Measurements from ENCODE around the gene KNDC1.

DNA sequence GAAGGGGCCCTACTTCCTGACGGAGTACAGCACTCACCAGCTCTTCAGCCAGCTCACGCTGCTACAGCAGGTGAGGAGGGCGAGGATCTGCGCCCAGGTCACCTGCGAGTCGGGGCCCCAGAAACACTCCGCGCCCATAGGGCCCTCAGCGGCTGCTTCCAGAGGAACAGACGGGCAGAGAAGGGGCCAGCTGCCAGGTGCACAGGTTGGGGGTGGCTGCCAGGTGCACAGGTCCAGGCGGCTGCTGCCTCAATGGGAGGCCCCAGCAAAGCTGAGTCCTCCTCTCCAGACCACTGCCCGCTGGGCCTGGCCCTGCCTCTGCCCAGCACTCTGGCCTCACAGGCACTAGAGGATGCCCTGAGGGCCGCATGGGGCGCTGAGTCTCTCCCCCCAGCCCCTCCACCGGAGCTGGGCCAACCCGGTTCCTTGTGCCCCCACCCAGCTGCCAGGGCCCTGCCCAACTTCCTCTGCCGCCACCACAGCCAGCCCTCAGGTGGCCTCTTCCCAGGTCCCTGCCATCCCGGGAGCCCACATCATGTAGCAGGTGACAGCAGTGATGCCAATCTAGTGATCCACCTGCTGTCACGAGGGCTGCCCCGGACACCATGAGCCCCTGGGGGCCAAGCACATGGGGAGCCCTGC is 53.0 kb downstream of the KNDC1 start:
- TF ChIP-seq, protein P1, sequence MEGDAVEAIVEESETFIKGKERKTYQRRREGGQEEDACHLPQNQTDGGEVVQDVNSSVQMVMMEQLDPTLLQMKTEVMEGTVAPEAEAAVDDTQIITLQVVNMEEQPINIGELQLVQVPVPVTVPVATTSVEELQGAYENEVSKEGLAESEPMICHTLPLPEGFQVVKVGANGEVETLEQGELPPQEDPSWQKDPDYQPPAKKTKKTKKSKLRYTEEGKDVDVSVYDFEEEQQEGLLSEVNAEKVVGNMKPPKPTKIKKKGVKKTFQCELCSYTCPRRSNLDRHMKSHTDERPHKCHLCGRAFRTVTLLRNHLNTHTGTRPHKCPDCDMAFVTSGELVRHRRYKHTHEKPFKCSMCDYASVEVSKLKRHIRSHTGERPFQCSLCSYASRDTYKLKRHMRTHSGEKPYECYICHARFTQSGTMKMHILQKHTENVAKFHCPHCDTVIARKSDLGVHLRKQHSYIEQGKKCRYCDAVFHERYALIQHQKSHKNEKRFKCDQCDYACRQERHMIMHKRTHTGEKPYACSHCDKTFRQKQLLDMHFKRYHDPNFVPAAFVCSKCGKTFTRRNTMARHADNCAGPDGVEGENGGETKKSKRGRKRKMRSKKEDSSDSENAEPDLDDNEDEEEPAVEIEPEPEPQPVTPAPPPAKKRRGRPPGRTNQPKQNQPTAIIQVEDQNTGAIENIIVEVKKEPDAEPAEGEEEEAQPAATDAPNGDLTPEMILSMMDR (IDR thresholded peaks at IDR 0.05; ENCODE audit: insufficient read depth, low read length) = no peak
- TF ChIP-seq POLR2AphosphoS5 (IDR thresholded peaks at IDR 0.05; ENCODE audit: low read depth) = no peak
